ENCODE data around the gene BCORL1.

BCORL1 gene

GRCh38 chrX:130015181-130015580 lies 32.7 kb downstream of the BCORL1 start:
- DNase-seq, result no peak

- DNase-seq, result no peak
Observed at GRCh38 chrX:130018143-130018542, 35.7 kb downstream of the BCORL1 start.

- no peak for DNase-seq
Observed at GRCh38 chrX:130020661-130021324, 38.4 kb downstream of the BCORL1 start.

GRCh38 chrX:130024127-130024526 lies 41.7 kb downstream of the BCORL1 start:
- DNase-seq, result peak; percentile 31

GRCh38 chrX:130025256-130025655 lies 42.8 kb downstream of the BCORL1 start:
- no peak for DNase-seq

GRCh38 chrX:130027569-130027968 lies 45.1 kb downstream of the BCORL1 start:
- no peak for DNase-seq

GRCh38 chrX:130028196-130028595 lies 45.8 kb downstream of the BCORL1 start:
- peak; percentile 29 for DNase-seq

- DNase-seq, result no peak
Observed at GRCh38 chrX:130030826-130031225, 48.4 kb downstream of the BCORL1 start.

- no peak for DNase-seq
Observed at GRCh38 chrX:130032552-130032951, 50.1 kb downstream of the BCORL1 start.

- DNase-seq, result no peak
Observed at GRCh38 chrX:130034178-130034577, 51.7 kb downstream of the BCORL1 start.

- no peak for DNase-seq
Observed at GRCh38 chrX:130039847-130040246, 57.4 kb downstream of the BCORL1 start.

- no peak for DNase-seq
Observed at GRCh38 chrX:130047416-130047815, 65.0 kb downstream of the BCORL1 start.

GRCh38 chrX:130048686-130049222 lies 66.3 kb downstream of the BCORL1 start:
- no peak for DNase-seq

GRCh38 chrX:130049821-130050220 lies 67.4 kb downstream of the BCORL1 start:
- DNase-seq, result no peak

- no peak for DNase-seq
Observed at GRCh38 chrX:130051176-130051845, 68.9 kb downstream of the BCORL1 start.

- DNase-seq, result no peak
Observed at GRCh38 chrX:130053236-130053635, 70.8 kb downstream of the BCORL1 start.

- DNase-seq, result peak; percentile 63
Observed at GRCh38 chrX:130055103-130055502, 72.7 kb downstream of the BCORL1 start.

GRCh38 chrX:130055899-130056298 lies 73.5 kb downstream of the BCORL1 start:
- DNase-seq, result no peak

GRCh38 chrX:130057209-130057608 lies 74.8 kb downstream of the BCORL1 start:
- no peak for DNase-seq

GRCh38 chrX:130058652-130059051 lies 76.2 kb downstream of the BCORL1 start:
- no peak for DNase-seq

- peak; percentile 52 for DNase-seq
Observed at GRCh38 chrX:130060122-130061069, 78.0 kb downstream of the BCORL1 start.

- no peak for DNase-seq
Observed at GRCh38 chrX:130066975-130067615, 84.7 kb downstream of the BCORL1 start.

Measured in fibroblast of upper back skin (primary cell).